HFF-Myc (cell line): ENCODE measurements around the gene IL17B.

Experiments
- DNase-seq: peaks from one replicate; pipeline ENCODE4 v3.0.0-alpha.2; 2011; ENCODE audit warnings: low read depth; ENCODE audit errors: extremely low read depth
- H3K4me3 ChIP-seq: replicated peaks from 2 replicates; pipeline ENCODE4 v1.5.1; 2011; ENCODE audit warnings: low read depth, mild to moderate bottlenecking, control low read depth, low read length
- CTCF ChIP-seq: IDR thresholded peaks from 2 replicates; pipeline ENCODE4 v1.5.1; 2012; ENCODE audit warnings: mild to moderate bottlenecking, low read depth, low read length, control low read depth; ENCODE audit errors: missing control alignments

The IL17B gene

DNA sequence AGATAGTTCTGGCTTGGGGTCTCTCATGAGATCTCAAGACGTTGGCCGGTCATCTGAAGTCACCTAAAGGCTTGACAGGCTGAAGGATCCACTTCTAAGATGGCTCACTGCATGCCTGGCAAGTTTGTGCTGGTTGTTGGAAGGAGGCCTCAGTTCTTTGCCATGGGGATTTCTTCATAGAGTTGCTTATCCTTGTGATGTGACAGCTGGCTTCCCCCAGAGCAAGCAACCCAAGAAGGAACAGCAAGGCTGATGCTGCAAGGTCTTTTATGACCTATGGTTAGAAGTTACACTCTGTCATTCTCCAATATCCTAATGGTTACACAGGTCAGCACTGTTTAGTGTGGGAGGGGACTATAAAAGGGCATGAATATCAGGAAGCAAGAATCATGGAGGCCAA lies 54.5 kb downstream of the IL17B start:
- no peak for TF ChIP-seq CTCF
- no peak overlapping the region for H3K4me3 ChIP-seq
- no peak for DNase-seq
